ENCODE results near the gene SPTBN4.

- TF ChIP-seq, protein P1, sequence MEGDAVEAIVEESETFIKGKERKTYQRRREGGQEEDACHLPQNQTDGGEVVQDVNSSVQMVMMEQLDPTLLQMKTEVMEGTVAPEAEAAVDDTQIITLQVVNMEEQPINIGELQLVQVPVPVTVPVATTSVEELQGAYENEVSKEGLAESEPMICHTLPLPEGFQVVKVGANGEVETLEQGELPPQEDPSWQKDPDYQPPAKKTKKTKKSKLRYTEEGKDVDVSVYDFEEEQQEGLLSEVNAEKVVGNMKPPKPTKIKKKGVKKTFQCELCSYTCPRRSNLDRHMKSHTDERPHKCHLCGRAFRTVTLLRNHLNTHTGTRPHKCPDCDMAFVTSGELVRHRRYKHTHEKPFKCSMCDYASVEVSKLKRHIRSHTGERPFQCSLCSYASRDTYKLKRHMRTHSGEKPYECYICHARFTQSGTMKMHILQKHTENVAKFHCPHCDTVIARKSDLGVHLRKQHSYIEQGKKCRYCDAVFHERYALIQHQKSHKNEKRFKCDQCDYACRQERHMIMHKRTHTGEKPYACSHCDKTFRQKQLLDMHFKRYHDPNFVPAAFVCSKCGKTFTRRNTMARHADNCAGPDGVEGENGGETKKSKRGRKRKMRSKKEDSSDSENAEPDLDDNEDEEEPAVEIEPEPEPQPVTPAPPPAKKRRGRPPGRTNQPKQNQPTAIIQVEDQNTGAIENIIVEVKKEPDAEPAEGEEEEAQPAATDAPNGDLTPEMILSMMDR (IDR thresholded peaks at IDR 0.05), result no peak
- no peak for TF ChIP-seq ZFX (IDR thresholded peaks at IDR 0.05; ENCODE audit: borderline replicate concordance)
These were observed 121.5 kb downstream of the SPTBN4 start for GRCh38 chr19:40588110-40588854.
